GM21619 (cell line): ENCODE data around the gene C1RL.

Experiments used
- ATAC-seq: cut with Tn5 transposase; IDR thresholded peaks from one replicate; pipeline ENCODE4 v1.9.1; 2021; ENCODE audit not compliant: unreplicated experiment

C1RL gene

GRCh38 chr12:7093892-7094291 is 15.1 kb downstream of the C1RL start:
- no peak for ATAC-seq

DNA sequence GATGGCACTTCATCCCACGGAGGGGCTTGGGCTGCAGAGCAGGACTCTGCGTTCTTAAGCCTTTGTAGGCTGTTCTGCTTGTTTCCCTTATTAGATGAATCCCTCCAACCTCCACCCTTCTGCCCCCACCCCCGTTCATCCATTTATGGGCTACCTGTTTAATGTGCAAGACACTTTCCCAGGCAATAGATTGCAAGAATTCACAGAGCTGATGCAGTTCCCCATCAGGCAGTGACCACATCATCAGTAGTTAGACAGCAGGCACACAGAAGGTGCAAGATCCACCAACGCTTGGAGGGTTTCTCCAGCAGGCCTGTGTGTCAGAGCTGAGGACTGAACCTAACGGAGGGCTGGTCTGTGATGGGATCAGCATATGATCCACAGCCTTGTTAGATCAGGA is 15.5 kb downstream of the C1RL start:
- no peak for ATAC-seq

DNA sequence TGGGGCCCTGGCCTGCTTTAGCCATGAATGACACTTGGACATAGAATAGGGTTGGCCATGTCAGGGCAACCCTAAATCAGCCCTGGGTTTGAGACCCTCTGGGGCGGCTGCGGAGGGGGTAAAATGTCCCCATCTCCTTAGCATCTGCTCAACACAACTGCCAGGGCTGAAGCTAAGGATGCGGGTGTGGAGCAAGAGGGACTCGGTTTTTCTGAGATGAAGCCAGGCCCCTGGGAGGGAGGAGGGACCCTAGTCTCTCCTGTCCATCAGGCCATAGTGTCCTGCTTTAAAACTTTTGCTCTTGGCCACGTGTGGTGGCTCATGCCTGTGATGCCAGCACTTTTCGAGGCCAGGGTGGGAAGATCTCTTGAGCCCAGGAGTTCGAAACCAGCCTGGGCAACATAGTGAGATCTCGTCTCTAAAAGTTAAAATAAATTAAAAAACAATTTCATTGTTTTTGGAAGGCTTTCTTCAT is 16.0 kb downstream of the C1RL start:
- no peak for ATAC-seq

DNA sequence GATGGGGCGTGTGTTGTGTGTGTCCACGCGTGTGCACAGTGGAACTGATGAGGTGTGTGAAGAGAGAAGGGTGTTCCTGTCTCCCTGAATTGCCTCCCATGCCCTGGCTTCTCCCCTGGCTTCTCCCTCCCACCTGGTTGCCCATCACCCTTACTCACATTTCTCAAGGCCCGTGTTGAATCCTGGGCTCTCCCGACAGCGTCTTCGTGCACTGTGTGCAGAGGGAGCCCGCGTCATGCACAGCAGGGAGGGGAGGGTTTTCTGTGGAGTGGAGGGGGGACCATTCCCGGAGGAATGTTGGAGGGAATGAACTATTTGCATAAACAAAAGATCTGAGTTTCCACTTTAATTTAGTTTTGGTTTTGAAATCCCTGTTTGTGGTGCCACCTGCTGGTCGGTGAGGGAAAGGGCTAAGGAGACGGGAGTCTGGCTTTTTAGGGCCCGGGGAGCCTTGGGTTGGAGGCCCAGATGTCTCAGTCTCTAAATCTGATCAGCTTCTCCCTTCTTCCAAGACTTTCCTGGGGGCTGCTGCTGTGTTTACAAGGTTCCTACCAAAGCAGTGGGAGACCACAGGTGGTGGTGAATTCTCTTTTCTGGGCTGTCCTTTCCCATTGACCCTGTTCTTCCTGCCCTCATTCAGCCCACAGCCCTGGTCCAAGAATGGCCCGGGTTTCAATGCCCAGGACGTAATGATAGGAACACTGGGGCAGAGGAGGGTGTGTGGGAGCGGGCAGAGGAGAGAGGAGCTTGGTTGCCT is 16.6 kb downstream of the C1RL start, which contains the start of gene C1R:
Gene C1R (minus strand): TSS at position 217 of the 757 bp plus-strand sequence. CDS start 57 bp downstream, at position 160.
- ATAC-seq, result no peak

GRCh38 chr12:7091660-7092228 is 17.3 kb downstream of the C1RL start:
- ATAC-seq, result no peak

GRCh38 chr12:7091171-7091570 is 17.8 kb downstream of the C1RL start:
- no peak for ATAC-seq

DNA sequence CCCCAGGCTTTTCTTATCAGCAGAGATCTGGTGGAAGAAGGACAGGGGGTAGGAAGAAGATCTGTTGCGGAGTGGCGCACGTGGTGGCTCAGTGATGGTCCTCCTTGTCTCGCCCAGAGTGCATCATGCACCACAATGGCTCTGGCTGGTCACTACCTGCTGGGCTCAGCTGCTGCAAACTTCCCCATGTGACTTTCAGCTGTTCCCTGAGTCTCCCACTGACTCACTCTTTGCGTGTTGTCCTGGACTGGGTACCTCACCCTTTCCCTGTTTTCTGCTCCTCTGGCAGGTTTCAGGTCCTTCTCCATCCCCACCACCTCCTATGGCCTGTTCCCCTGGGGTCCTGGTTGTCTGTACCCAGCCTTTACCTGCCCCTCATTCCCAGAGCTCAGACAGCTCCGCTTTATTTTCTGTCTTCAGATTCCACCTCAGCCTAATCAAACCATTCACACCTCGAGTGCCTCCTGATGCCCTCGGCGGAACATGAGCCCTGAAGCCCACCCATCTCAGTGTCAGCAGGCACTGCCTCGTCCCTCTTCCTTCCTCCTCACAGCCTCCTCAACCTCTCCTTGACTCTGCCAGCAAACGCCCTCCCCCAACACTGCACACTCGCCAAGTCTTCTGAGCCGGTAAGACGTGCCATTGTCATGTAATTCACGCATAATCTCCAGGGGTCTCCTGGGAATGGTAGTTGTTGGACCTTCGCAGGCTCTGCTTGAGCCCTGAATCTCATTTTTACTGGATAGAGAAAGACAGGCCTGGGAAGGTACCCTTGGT is 18.6 kb downstream of the C1RL start:
- no peak for ATAC-seq

- no peak for ATAC-seq
Measured at GRCh38 chr12:7089196-7089871, 19.7 kb downstream of the C1RL start.

DNA sequence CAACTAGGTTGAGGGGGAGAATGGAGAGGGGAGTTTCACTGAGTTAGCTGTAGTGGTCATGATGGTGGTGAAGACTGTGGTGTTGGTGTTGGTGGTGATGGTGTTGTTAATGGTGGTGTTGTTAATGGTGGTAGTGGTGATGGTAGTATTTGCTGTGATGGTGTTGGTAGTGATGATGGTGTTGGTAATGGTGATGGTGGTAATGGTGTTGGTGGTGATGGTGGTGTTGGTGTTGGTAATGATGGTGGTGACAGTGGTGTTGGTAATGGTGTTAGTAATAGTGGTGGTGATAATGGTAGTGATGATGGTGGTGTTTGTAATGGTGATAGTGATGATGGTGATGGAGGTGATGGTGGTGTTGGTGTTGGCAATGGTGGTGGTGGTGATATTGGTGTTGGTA is 25.9 kb downstream of the C1RL start:
- no peak for ATAC-seq

DNA sequence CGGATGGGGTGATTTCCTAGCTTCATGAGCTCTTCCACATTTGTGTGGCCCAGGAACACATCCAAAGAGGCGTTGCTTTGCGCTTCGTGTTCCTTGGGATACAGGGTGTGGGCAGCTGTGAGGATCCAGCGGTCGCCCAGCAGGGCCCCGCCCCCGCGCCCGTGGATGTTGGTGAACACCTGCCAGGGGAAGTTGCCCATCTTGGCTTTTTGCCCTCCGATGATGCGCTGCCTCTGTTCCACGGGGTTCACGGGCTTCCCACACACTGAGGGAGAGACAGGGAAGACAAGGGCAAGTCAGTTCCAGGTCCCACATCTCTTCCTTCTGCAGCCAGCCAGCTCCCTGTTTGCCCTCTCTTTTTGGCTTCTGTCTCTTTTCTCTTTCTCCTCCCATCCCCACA is 28.0 kb downstream of the C1RL start:
- no peak for ATAC-seq

DNA sequence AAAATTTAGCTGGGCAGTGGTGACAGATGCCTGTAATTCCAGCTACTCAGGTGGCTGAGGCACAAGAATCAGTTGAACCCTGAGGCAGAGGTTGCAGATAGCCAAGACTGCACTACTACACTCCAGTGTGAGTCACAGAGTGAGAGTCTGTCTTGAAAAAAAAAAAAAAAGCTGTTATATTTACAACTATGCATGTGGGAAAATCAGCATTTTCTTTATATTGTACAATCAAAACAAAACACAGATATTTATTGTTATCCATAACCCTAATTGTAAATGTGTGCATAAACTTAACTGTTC is 29.2 kb downstream of the C1RL start:
- no peak for ATAC-seq

DNA sequence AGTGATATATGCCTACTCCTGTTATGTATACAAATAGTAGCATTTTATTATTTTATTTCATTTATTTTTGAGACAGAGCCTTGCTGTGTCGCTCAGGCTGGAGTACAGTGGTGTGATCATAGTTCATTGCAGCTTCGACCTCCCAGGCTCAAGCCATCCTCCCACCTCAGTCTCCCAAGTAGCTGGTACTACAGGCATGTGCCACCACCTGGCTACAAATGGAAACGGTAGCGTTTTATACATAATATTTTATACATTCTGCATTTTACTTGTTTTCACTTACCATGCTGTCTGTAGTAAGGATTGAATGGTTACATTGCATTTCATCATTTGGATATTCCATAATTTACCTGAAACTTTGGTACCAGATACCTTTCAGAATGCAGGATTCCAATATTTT is 30.9 kb downstream of the C1RL start:
- ATAC-seq, result no peak

GRCh38 chr12:7076493-7076892 is 32.5 kb downstream of the C1RL start:
- ATAC-seq, result no peak

GRCh38 chr12:7075939-7076338 is 33.1 kb downstream of the C1RL start:
- ATAC-seq, result no peak

DNA sequence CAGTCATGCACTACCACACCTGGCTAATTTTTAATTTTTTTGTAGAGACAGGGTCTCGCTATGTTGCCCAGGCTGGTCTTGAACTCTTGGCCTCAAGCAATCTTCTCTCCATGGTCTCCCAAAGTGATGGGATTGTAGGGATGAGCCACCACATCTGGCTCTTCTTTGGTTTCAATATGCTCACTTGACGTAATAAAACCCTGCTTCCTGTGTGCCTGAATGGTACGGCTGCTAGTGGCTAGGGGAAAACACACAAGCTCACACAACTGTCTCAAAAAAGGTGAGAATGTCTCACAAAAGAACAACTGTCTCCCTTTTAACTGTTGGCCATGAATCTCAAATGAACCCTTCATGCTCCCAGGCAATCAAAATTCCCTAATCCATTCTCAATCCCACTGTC is 33.5 kb downstream of the C1RL start:
- ATAC-seq, result no peak

DNA sequence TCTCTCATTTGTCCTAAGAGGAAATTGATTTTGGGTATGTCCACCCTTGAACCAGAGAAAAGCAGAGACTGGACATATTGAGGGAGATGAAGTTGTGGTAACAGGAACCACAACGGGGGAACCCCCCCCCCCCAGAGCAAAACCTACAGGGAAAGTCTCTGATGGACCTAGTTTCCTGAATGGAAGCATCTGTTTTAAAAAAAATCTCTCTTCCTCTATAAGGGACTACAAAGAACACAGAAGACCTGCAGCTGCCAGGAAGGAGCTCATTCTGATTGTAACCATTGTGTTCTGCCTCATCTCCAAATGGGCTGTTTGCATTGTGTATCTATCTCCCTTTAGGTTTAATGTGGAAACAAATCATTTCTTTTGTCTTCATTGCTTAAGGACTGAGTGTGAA is 35.1 kb downstream of the C1RL start:
- no peak for ATAC-seq

DNA sequence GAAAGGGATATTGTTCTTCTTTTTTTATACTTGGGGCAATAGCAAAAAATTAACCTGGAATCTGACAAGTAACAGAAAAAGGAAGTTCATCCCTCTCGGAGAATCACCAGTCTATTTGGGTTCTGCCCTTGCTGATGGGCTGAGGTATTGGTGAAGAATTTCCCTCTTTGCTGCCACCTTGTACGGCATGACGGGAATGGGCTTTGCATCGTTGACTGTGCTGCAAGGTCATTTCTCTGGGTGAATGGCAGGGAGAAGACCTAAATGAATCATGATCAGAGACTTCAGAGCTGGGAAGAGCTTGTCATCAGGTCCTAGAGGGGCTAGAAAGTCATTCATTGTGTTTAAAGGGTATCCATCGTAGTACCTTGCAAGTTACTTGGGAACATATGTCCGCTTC is 36.5 kb downstream of the C1RL start:
- ATAC-seq, result no peak

GRCh38 chr12:7072035-7072434 is 37.0 kb downstream of the C1RL start:
- no peak for ATAC-seq

DNA sequence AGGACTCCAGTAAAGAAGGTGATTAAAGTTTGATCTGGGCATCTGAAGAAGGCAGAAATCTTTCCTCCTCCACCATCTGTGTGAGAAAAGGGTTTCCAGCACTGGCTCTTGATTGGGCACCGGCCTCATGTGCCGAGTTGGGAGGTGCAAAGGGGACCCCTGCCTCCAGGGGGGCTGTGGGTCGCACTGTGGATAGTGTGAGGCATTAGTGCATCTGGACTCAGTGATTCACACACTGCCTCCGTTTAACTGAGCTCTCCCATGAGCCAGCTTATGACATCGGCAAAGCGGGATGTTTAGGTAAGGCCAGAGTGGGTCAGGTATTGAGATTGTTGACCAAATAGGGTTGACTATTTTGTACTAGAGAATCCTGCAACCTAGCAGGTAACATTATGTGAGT is 39.6 kb downstream of the C1RL start:
- no peak for ATAC-seq

DNA sequence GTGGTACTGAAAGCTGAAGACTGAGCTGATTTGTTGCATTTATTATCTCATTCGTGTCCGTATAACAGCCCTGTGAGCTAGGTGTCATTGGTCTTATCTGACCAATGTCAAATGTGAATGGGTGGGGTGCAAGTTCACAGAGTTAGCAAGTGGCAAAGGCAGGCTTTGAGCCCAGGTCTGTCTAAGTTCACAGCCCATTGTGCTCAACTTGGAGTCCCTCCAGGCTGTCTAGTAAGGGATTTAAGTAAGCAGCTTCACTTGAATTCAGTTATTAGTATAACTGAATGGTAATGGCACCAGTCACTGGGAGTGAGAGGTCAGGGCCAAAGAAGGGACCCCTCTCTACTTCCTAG is 40.0 kb downstream of the C1RL start:
- no peak for ATAC-seq

- ATAC-seq, result no peak
Measured at GRCh38 chr12:7068240-7068993, 40.6 kb downstream of the C1RL start.
